Right lobe of liver (tissue), 4 donors: ENCODE results near the gene KCNQ4.

Experiments
- POLR2A ChIP-seq: fragments of 450-650 bp; IDR thresholded peaks from one replicate; pipeline ENCODE4 v1.6.1; 2017; ENCODE audit warnings: antibody characterized with exemption, mild to moderate bottlenecking
- TF ChIP-seq, protein P1 (sequence below), 4 donors: fragments of 200-600 bp in 3 of 4; fragments of 450-650 bp in 1 of 4; IDR thresholded peaks; one replicate each; pipeline versions ENCODE4 v1.5.1 to v1.8.0; 2016 to 2022; ENCODE audit warnings: antibody characterized with exemption in 4 of 4, mild to moderate bottlenecking in 2 of 4
- donor health status: DM: no; HTN: no; CAD: no.
- donor health status: DM: no; HTN: no; CAD: no.
- donor health status: DM: no; HTN: yes; CAD: no.

DNA sequence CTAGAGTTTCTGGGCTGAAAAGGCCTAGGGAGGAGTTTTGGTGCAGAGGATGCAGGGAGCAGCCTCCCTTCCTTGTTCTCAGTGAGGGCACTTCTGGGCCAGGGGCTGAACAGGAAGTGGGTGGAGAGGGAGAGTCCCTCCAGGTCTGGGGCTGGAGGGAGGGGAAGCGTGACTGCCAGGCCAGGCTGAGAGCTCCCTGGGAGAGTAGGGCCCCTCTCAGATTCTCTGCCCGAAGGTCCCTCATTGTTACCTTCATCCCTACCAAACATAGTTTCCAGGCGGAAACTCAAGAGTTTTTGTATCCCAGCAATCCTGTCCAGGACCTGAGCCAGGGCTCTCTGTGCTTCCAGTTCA lies 41.8 kb downstream of the KCNQ4 start:
- TF ChIP-seq POLR2A: no peak
- TF ChIP-seq, protein P1, sequence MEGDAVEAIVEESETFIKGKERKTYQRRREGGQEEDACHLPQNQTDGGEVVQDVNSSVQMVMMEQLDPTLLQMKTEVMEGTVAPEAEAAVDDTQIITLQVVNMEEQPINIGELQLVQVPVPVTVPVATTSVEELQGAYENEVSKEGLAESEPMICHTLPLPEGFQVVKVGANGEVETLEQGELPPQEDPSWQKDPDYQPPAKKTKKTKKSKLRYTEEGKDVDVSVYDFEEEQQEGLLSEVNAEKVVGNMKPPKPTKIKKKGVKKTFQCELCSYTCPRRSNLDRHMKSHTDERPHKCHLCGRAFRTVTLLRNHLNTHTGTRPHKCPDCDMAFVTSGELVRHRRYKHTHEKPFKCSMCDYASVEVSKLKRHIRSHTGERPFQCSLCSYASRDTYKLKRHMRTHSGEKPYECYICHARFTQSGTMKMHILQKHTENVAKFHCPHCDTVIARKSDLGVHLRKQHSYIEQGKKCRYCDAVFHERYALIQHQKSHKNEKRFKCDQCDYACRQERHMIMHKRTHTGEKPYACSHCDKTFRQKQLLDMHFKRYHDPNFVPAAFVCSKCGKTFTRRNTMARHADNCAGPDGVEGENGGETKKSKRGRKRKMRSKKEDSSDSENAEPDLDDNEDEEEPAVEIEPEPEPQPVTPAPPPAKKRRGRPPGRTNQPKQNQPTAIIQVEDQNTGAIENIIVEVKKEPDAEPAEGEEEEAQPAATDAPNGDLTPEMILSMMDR (IDR thresholded peaks at IDR 0.05): no peak
